CD4-positive, alpha-beta memory T cell (primary cell): ENCODE measurements around the gene TMEM198. TPM values are rescaled to one million over a fixed set of nuclear protein-coding genes. Genes with fewer than 3 reads are reported as not detected.

ENCODE experiments used
- CTCF ChIA-PET: fragments of 350-600 bp; sonication (Branson Sonifier 250); formaldehyde crosslinking; loops from one replicate; lab custom pipeline; 2021; ENCODE audit warnings: inconsistent platforms; ENCODE audit not compliant: partially characterized antibody; lab: Charles Lee
- POLR2A ChIA-PET: fragments of 350-600 bp; sonication (Branson Sonifier 250); formaldehyde crosslinking; loops from one replicate; lab custom pipeline; 2021; ENCODE audit not compliant: partially characterized antibody; lab: Charles Lee
- DNase-seq, 5 donors: peaks; one replicate each; pipeline versions ENCODE4 v3.0.0 to v3.0.0-alpha.2; 2020 to 2022; ENCODE audit warnings: mixed read lengths in 1 of 5
- H3K27ac ChIP-seq: one replicate; pipeline ENCODE4 v1.7.0; 2013; ENCODE audit warnings: low read depth, low read length
- H3K27me3 ChIP-seq: 2 replicates; pipeline ENCODE4 v1.7.0; 2013; ENCODE audit warnings: mild to moderate bottlenecking, low read length, moderate library complexity; ENCODE audit not compliant: insufficient read depth
- H3K36me3 ChIP-seq: 2 replicates; pipeline ENCODE4 v1.7.0; 2013; ENCODE audit warnings: mild to moderate bottlenecking, low read length, moderate library complexity; ENCODE audit not compliant: insufficient read depth
- H3K4me1 ChIP-seq: 2 replicates; pipeline ENCODE4 v1.7.0; 2013; ENCODE audit warnings: mild to moderate bottlenecking, low read length, moderate library complexity; ENCODE audit not compliant: insufficient read depth
- H3K4me3 ChIP-seq, 2 donors: one replicate each; pipeline ENCODE4 v1.7.0; 2013; ENCODE audit warnings: low read length in 2 of 2, mild to moderate bottlenecking in 1 of 2
- H3K9me3 ChIP-seq, 2 donors: one replicate each; pipeline ENCODE4 v1.7.0; 2013; ENCODE audit warnings: low read length in 2 of 2, control low read depth in 1 of 2; ENCODE audit not compliant: control insufficient read depth in 1 of 2
- H3K27ac Mint-ChIP-seq, 7 donors: one replicate each; pipeline ENCODE4 v1.8.0; 2020 to 2021; ENCODE audit warnings: mixed read lengths in 7 of 7, mild to moderate bottlenecking in 6 of 7, inconsistent platforms in 3 of 7, moderate library complexity in 3 of 7
- H3K27me3 Mint-ChIP-seq, 2 donors: one replicate each; pipeline ENCODE4 v1.8.0; 2020 to 2021; ENCODE audit warnings: mixed read lengths in 2 of 2
- H3K36me3 Mint-ChIP-seq, 2 donors: one replicate each; pipeline ENCODE4 v1.8.0; 2020 to 2021; ENCODE audit warnings: mixed read lengths in 2 of 2, inconsistent platforms in 1 of 2, mild to moderate bottlenecking in 1 of 2
- H3K4me1 Mint-ChIP-seq, 4 donors: one replicate each; pipeline ENCODE4 v1.8.0; 2020 to 2021; ENCODE audit warnings: mixed read lengths in 4 of 4, mild to moderate bottlenecking in 1 of 4
- H3K4me3 Mint-ChIP-seq, 8 donors: one replicate each; pipeline ENCODE4 v1.8.0; 2020 to 2021; ENCODE audit warnings: mixed read lengths in 8 of 8, mild to moderate bottlenecking in 7 of 8, moderate library complexity in 6 of 8, inconsistent platforms in 3 of 8
- H3K9me3 Mint-ChIP-seq, 8 donors: one replicate each; pipeline ENCODE4 v1.8.0; 2020 to 2021; ENCODE audit warnings: mixed read lengths in 8 of 8, mild to moderate bottlenecking in 5 of 8, inconsistent platforms in 3 of 8, moderate library complexity in 1 of 8
- intact Hi-C: fragments of 100-400 bp; cut with micrococcal nuclease; formaldehyde crosslinking; loops from one replicate; pipeline ENCODE4 v1.15.1; 2023
- polyA plus RNA-seq, 2 donors: library from polyadenylated mRNA; unstranded; fragments of 300-500 nt; fragmentation: Illumina TruSeq; gene quantifications; one replicate each; pipeline ENCODE4 v1.2.3, GENCODE V29; 2021
- total RNA-seq, 2 experiments: library from RNA; stranded (reverse); gene quantifications; one replicate each; pipeline ENCODE4 v1.2.3, GENCODE V29; 2021

TMEM198 gene
- total RNA-seq (under 1 TPM; 0.67 to 0.76 TPM), polyA plus RNA-seq (not detected)

- CTCF ChIA-PET, result interaction anchor here (0.7 to 8.5 kb wide), 7 partner anchors 9 to 99 kb away, joined by 3 to 73 read pairs (median 5); partner anchors contain the start of gene STK11IP
- peak; percentile 90 to 95 (median 91) for DNase-seq
These were observed at the start of gene TMEM198, which contains the start of gene CHPF for GRCh38 chr2:219543596-219544358. TMEM198 (plus strand) TSS chr2:219544028; CDS start chr2:219544728, 700 bp downstream. CHPF (minus strand) TSS chr2:219543809; CDS start chr2:219543538, 271 bp downstream.

GRCh38 chr2:219494952-219495530 is 48.8 kb upstream of the TMEM198 start:
- Histone ChIP-seq H3K36me3 (no peaks in the 10 kb centered on the region), H3K27me3 (peaks cover 33% of the 10 kb centered on the region), H3K4me1 (peaks cover 36% of the 10 kb centered on the region), H3K4me3 (no peak overlapping the region), H3K9me3 (no peaks in the 10 kb centered on the region), H3K27ac (no peak overlapping the region)
- H3K27me3 Mint-ChIP-seq, result peaks cover 40 to 54% of the 10 kb centered on the region in 2 donors
- no peak overlapping the region for H3K4me3 Mint-ChIP-seq
- POLR2A ChIA-PET, result interaction anchor here (1.1 kb wide), 1 partner anchor 35 kb away, joined by 3 read pairs; no protein-coding TSS in a partner anchor
- H3K27ac Mint-ChIP-seq, result no peak overlapping the region
- CTCF ChIA-PET, result interaction anchor here (0.7 to 8.2 kb wide), 24 partner anchors 9 to 1287 kb away, joined by 3 to 160 read pairs (median 3); no protein-coding TSS in a partner anchor
- no peak for DNase-seq
- H3K4me1 Mint-ChIP-seq, result peaks cover 18 to 34% (median 29%) of the 10 kb centered on the region in 4 donors
- H3K9me3 Mint-ChIP-seq, result no peaks in the 10 kb centered on the region
- intact Hi-C loops, result loop anchor here (1.0 to 5.0 kb wide), 2 partner anchors 35 to 147 kb away; no protein-coding TSS in a partner anchor
- H3K36me3 Mint-ChIP-seq, result peaks cover 0 to 7% of the 10 kb centered on the region in 2 donors

More at GRCh38 chr2:219543596-219544358, at the start of gene TMEM198, which contains the start of gene CHPF:
- Histone ChIP-seq H3K36me3 (no peaks in the 10 kb centered on the region), H3K9me3 (no peaks in the 10 kb centered on the region), H3K4me3 (peak within 1 kb of the TSS; percentile 29 to 75), H3K27me3 (no peaks in the 10 kb centered on the region), H3K27ac (peak within 1 kb of the TSS; percentile 62), H3K4me1 (peaks cover 21% of the 10 kb centered on the region)
- H3K9me3 Mint-ChIP-seq, result peaks cover 0 to under 1% (median 0%) of the 10 kb centered on the region in 8 donors
- peaks cover 15 to 34% (median 23%) of the 10 kb centered on the region in 4 donors for H3K4me1 Mint-ChIP-seq
- peaks cover 0 to 10% of the 10 kb centered on the region in 2 donors for H3K36me3 Mint-ChIP-seq
- intact Hi-C loops, result loop anchor here (1.0 to 5.0 kb wide), 5 partner anchors 9 to 266 kb away; partner anchors contain the start of genes DNAJB2, GMPPA and STK11IP
- peak within 1 kb of the TSS; percentile 84 to 92 (median 90) for H3K4me3 Mint-ChIP-seq
- H3K27me3 Mint-ChIP-seq, result peaks cover 7 to 10% of the 10 kb centered on the region in 2 donors
- POLR2A ChIA-PET, result interaction anchor here (0.5 to 5.0 kb wide), 7 partner anchors 8 to 1314 kb away, joined by 3 to 27 read pairs (median 5); partner anchors contain the start of genes GMPPA, OBSL1 and STK11IP
- peak within 1 kb of the TSS; percentile 84 to 93 (median 92) for H3K27ac Mint-ChIP-seq

GRCh38 chr2:219495531-219496122 is 48.2 kb upstream of the TMEM198 start:
- Mint-ChIP-seq H3K4me1 (peaks cover 21 to 39% (median 31%) of the 10 kb centered on the region in 4 donors), H3K9me3 (no peaks in the 10 kb centered on the region), H3K27ac (no peak overlapping the region), H3K36me3 (peaks cover 0 to 7% of the 10 kb centered on the region in 2 donors), H3K27me3 (peaks cover 39 to 53% of the 10 kb centered on the region in 2 donors), H3K4me3 (no peak overlapping the region)
- no peaks in the 10 kb centered on the region for H3K36me3 ChIP-seq
- peak; percentile 8 to 48 (median 41) for DNase-seq
- POLR2A ChIA-PET, result interaction anchor here (1.1 to 1.4 kb wide), 2 partner anchors 32 to 34 kb away, joined by 3 read pairs; no protein-coding TSS in a partner anchor
- H3K27ac ChIP-seq, result no peak overlapping the region
- peaks cover 37% of the 10 kb centered on the region for H3K4me1 ChIP-seq
- no peak overlapping the region for H3K4me3 ChIP-seq
- H3K9me3 ChIP-seq, result no peaks in the 10 kb centered on the region
- CTCF ChIA-PET, result interaction anchor here (0.7 to 8.2 kb wide), 21 partner anchors 9 to 1287 kb away, joined by 3 to 160 read pairs (median 4); partner anchors contain the start of gene ASIC4
- intact Hi-C loops, result loop anchor here (1.0 to 5.0 kb wide), 2 partner anchors 35 to 147 kb away; no protein-coding TSS in a partner anchor
- peaks cover 33% of the 10 kb centered on the region for H3K27me3 ChIP-seq

GRCh38 chr2:219496247-219496824 is 47.5 kb upstream of the TMEM198 start:
- Histone ChIP-seq H3K27me3 (peaks cover 33% of the 10 kb centered on the region), H3K27ac (no peak overlapping the region), H3K4me1 (peaks cover 37% of the 10 kb centered on the region), H3K36me3 (no peaks in the 10 kb centered on the region), H3K4me3 (peak overlapping the region in 1 of 2 donors; percentile 14), H3K9me3 (no peaks in the 10 kb centered on the region)
- Mint-ChIP-seq H3K36me3 (peaks cover 0 to 7% of the 10 kb centered on the region in 2 donors), H3K9me3 (no peaks in the 10 kb centered on the region), H3K27ac (peak overlapping the region in 2 of 7 donors; percentile 4 to 70), H3K4me3 (peak overlapping the region in 6 of 8 donors; percentile 35 to 92 (median 57)), H3K27me3 (peaks cover 38 to 49% of the 10 kb centered on the region in 2 donors), H3K4me1 (peaks cover 22 to 39% (median 31%) of the 10 kb centered on the region in 4 donors)
- DNase-seq, result peak in 1 of 5 donors; percentile 38
- ChIA-PET POLR2A (interaction anchor here (1.0 to 3.0 kb wide), 4 partner anchors 31 to 108 kb away, joined by 3 to 27 read pairs (median 4); partner anchors contain the start of genes CHPF and TMEM198), CTCF (interaction anchor here (0.9 to 8.2 kb wide), 15 partner anchors 10 to 108 kb away, joined by 3 to 160 read pairs (median 6); partner anchors contain the start of genes ASIC4 and STK11IP)
- intact Hi-C loops, result loop anchor here (5.0 kb wide), 1 partner anchor 146 kb away; no protein-coding TSS in a partner anchor

- Histone ChIP-seq H3K9me3 (no peaks in the 10 kb centered on the region), H3K27me3 (peaks cover 33% of the 10 kb centered on the region), H3K4me1 (peaks cover 37% of the 10 kb centered on the region), H3K4me3 (peak overlapping the region in 1 of 2 donors; percentile 14), H3K27ac (no peak overlapping the region), H3K36me3 (no peaks in the 10 kb centered on the region)
- H3K27ac Mint-ChIP-seq, result peak overlapping the region in 1 of 7 donors; percentile 4
- peaks cover 22 to 39% (median 31%) of the 10 kb centered on the region in 4 donors for H3K4me1 Mint-ChIP-seq
- no peaks in the 10 kb centered on the region for H3K9me3 Mint-ChIP-seq
- DNase-seq, result no peak
- intact Hi-C loops, result loop anchor here (5.0 kb wide), 1 partner anchor 145 kb away; no protein-coding TSS in a partner anchor
- ChIA-PET CTCF (interaction anchor here (0.9 to 8.2 kb wide), 7 partner anchors 10 to 108 kb away, joined by 4 to 160 read pairs (median 7); partner anchors contain the start of gene STK11IP), POLR2A (interaction anchor here (1.0 to 3.0 kb wide), 5 partner anchors 31 to 108 kb away, joined by 3 to 27 read pairs (median 5); partner anchors contain the start of genes CHPF, STK11IP and TMEM198)
- H3K36me3 Mint-ChIP-seq, result peaks cover 0 to 11% of the 10 kb centered on the region in 2 donors
- H3K4me3 Mint-ChIP-seq, result peak overlapping the region; percentile 74 to 100 (median 99)
- H3K27me3 Mint-ChIP-seq, result peaks cover 38 to 44% of the 10 kb centered on the region in 2 donors
These were observed 46.9 kb upstream of the TMEM198 start for GRCh38 chr2:219496825-219497494.
